H9 (cell line): Measurements from ENCODE around the gene RAD23B. TPM values are rescaled to one million over a fixed set of nuclear protein-coding genes. Genes with fewer than 3 reads are reported as not detected.
A peak's percentile ranks its signal among the peaks of the same experiment; 100 is the strongest.

Source experiments
- DNase-seq: peaks from one replicate; pipeline ENCODE4 v3.0.0-alpha.2; 2017
- H2AFZ ChIP-seq: one replicate; pipeline ENCODE4 v1.6.1; 2013; ENCODE audit warnings: mild to moderate bottlenecking, low read length, control low read depth, moderate library complexity
- H2AK5ac ChIP-seq: 2 replicates; pipeline ENCODE4 v1.6.1; 2013; ENCODE audit warnings: low read length, control low read depth, mixed read lengths; ENCODE audit not compliant: insufficient read length
- H2BK120ac ChIP-seq: one replicate; pipeline ENCODE4 v1.6.1; 2013; ENCODE audit warnings: low read depth, mild to moderate bottlenecking, low read length, control low read depth, inconsistent platforms; ENCODE audit not compliant: poor library complexity, severe bottlenecking
- H2BK12ac ChIP-seq: 2 replicates; pipeline ENCODE4 v1.6.1; 2013; ENCODE audit warnings: low read length, control low read depth, mixed read lengths, low read depth; ENCODE audit not compliant: insufficient read length
- H2BK15ac ChIP-seq: 2 replicates; pipeline ENCODE4 v1.6.1; 2013; ENCODE audit warnings: low read depth, low read length, control low read depth
- H2BK20ac ChIP-seq: one replicate; pipeline ENCODE4 v1.6.1; 2013; ENCODE audit warnings: low read depth, mild to moderate bottlenecking, low read length, control low read depth, inconsistent platforms; ENCODE audit not compliant: poor library complexity, severe bottlenecking
- H2BK5ac ChIP-seq: 2 replicates; pipeline ENCODE4 v1.6.1; 2013; ENCODE audit warnings: low read length, control low read depth, mixed read lengths; ENCODE audit not compliant: insufficient read length
- H3K14ac ChIP-seq: 2 replicates; pipeline ENCODE4 v1.6.1; 2013; ENCODE audit warnings: low read length, control low read depth; ENCODE audit not compliant: insufficient read depth
- H3K18ac ChIP-seq: 2 replicates; pipeline ENCODE4 v1.6.1; 2013; ENCODE audit warnings: low read depth, mild to moderate bottlenecking, mixed read lengths, low read length, control low read depth; ENCODE audit not compliant: insufficient read length
- H3K23ac ChIP-seq: 2 replicates; pipeline ENCODE4 v1.6.1; 2013; ENCODE audit warnings: low read length, control low read depth, mixed read lengths, low read depth; ENCODE audit not compliant: insufficient read length
- H3K23me2 ChIP-seq: 2 replicates; pipeline ENCODE4 v1.6.1; 2013; ENCODE audit warnings: low read depth, mild to moderate bottlenecking, mixed read lengths, low read length, control low read depth; ENCODE audit not compliant: insufficient read length, poor library complexity, severe bottlenecking
- H3K27ac ChIP-seq: 2 replicates; pipeline ENCODE4 v1.5.1; 2013; ENCODE audit warnings: low read length, control low read depth, mixed read lengths, low read depth; ENCODE audit not compliant: insufficient read length
- H3K27me3 ChIP-seq: 2 replicates; pipeline ENCODE4 v1.6.1; 2013; ENCODE audit warnings: low read length, control low read depth, inconsistent platforms; ENCODE audit not compliant: insufficient read depth
- H3K4ac ChIP-seq: 2 replicates; pipeline ENCODE4 v1.6.1; 2013; ENCODE audit warnings: low read depth, mild to moderate bottlenecking, control low read depth, inconsistent platforms, low read length, moderate library complexity
- H3K4me1 ChIP-seq: 2 replicates; pipeline ENCODE4 v1.6.1; 2013; ENCODE audit warnings: low read length, control low read depth, inconsistent platforms; ENCODE audit not compliant: insufficient read depth
- H3K4me2 ChIP-seq: 2 replicates; pipeline ENCODE4 v1.6.1; 2013; ENCODE audit warnings: low read length, control low read depth, mixed read lengths; ENCODE audit not compliant: insufficient read length, insufficient read depth
- H3K56ac ChIP-seq: 2 replicates; pipeline ENCODE4 v1.6.1; 2013; ENCODE audit warnings: low read depth, mild to moderate bottlenecking, mixed read lengths, low read length, control low read depth; ENCODE audit not compliant: insufficient read length
- H3K79me1 ChIP-seq: 2 replicates; pipeline ENCODE4 v1.6.1; 2013; ENCODE audit warnings: low read depth, mild to moderate bottlenecking, moderate library complexity, low read length, control low read depth, inconsistent platforms; ENCODE audit not compliant: insufficient read depth, poor library complexity, severe bottlenecking
- H3K79me2 ChIP-seq: 2 replicates; pipeline ENCODE4 v1.6.1; 2013; ENCODE audit warnings: low read length, control low read depth, inconsistent platforms; ENCODE audit not compliant: insufficient read depth
- H3K9ac ChIP-seq: 2 replicates; pipeline ENCODE4 v1.6.1; 2013; ENCODE audit warnings: low read length, control low read depth, mixed read lengths; ENCODE audit not compliant: insufficient read length; ENCODE audit errors: extremely low read depth
- H3K9me3 ChIP-seq: one replicate; pipeline ENCODE4 v1.6.1; 2013; ENCODE audit warnings: low read depth, low read length, inconsistent platforms; ENCODE audit not compliant: control insufficient read depth
- H3T11ph ChIP-seq: one replicate; pipeline ENCODE4 v1.6.1; 2013; ENCODE audit warnings: mild to moderate bottlenecking, low read length, control low read depth, inconsistent platforms
- H4K20me1 ChIP-seq: one replicate; pipeline ENCODE4 v1.6.1; 2013; ENCODE audit not compliant: control insufficient read depth, insufficient read length, insufficient read depth
- H4K5ac ChIP-seq: 2 replicates; pipeline ENCODE4 v1.6.1; 2013; ENCODE audit warnings: low read depth, mild to moderate bottlenecking, mixed read lengths, low read length, control low read depth; ENCODE audit not compliant: insufficient read length
- H4K8ac ChIP-seq: replicated peaks from 2 replicates; pipeline ENCODE4 v1.6.1; 2013; ENCODE audit warnings: low read length, control low read depth, mixed read lengths, low read depth; ENCODE audit not compliant: insufficient read length
- H4K91ac ChIP-seq: 2 replicates; pipeline ENCODE4 v1.6.1; 2013; ENCODE audit warnings: low read depth, mild to moderate bottlenecking, moderate library complexity, mixed read lengths, low read length, control low read depth; ENCODE audit not compliant: insufficient read length
- H3K27ac Mint-ChIP-seq, 3 experiments: 2 replicates in 2 of 3; 3 replicates in 1 of 3; pipeline ENCODE4 v1.8.0; 2020 to 2021; ENCODE audit warnings: mixed read lengths in 3 of 3, mild to moderate bottlenecking in 1 of 3, moderate library complexity in 1 of 3
- H3K27me3 Mint-ChIP-seq: 2 replicates; pipeline ENCODE4 v1.8.0; 2021; ENCODE audit warnings: low read depth, mild to moderate bottlenecking, moderate library complexity, mixed read lengths
- H3K36me3 Mint-ChIP-seq, 3 experiments: 2 replicates in 2 of 3; 3 replicates in 1 of 3; pipeline ENCODE4 v1.8.0; 2020 to 2021; ENCODE audit warnings: low read depth in 3 of 3, mixed read lengths in 3 of 3; ENCODE audit not compliant: insufficient read depth in 1 of 3
- H3K4me1 Mint-ChIP-seq, 2 experiments: 2 replicates each; pipeline ENCODE4 v1.8.0; 2020; ENCODE audit warnings: mixed read lengths in 2 of 2
- H3K4me3 Mint-ChIP-seq, 2 experiments: 2 replicates in 1 of 2; 3 replicates in 1 of 2; pipeline ENCODE4 v1.8.0; 2020 to 2021; ENCODE audit warnings: mild to moderate bottlenecking in 2 of 2, mixed read lengths in 2 of 2, moderate library complexity in 1 of 2
- H3K9me3 Mint-ChIP-seq, 2 experiments: 2 replicates in 1 of 2; 3 replicates in 1 of 2; pipeline ENCODE4 v1.8.0; 2020; ENCODE audit warnings: mild to moderate bottlenecking in 2 of 2, mixed read lengths in 2 of 2, moderate library complexity in 1 of 2
- CTCF ChIP-seq: fragments of 200-600 bp; sonication (generic); conservative IDR thresholded peaks from 3 replicates; pipeline ENCODE4 v1.8.0; 2021; ENCODE audit warnings: antibody characterized with exemption, mild to moderate bottlenecking
- WGBS: extraction: QIAGEN DNeasy Blood & Tissue Kit; methylation state at CpG from one replicate; pipeline ENCODE4 v1.1.7; 2013; ENCODE audit warnings: missing lambda C conversion rate, low lambda C conversion rate, mixed read lengths; ENCODE audit not compliant: insufficient read length; ENCODE audit errors: extremely low coverage; 5-methylcytosine and 5-hydroxymethylcytosine counted together
- total RNA-seq: library from RNA; stranded (reverse); gene quantifications from 2 replicates; pipeline ENCODE4 v1.2.1, GENCODE V29; 2021

RAD23B gene
- total RNA-seq, 1 experiment from 2014 or later = 154 TPM

GRCh38 chr9:107242073-107243030 is 40.7 kb upstream of the RAD23B start:
- no peak overlapping the region for H4K5ac ChIP-seq
- no peak overlapping the region for H3K9ac ChIP-seq
- H3K79me1 ChIP-seq = no peaks in the 10 kb centered on the region
- H3K14ac ChIP-seq = no peak overlapping the region
- no peaks in the 10 kb centered on the region for H3K9me3 Mint-ChIP-seq
- no peak overlapping the region for H3K56ac ChIP-seq
- H2BK20ac ChIP-seq = no peak overlapping the region
- H2AFZ ChIP-seq = no peak overlapping the region
- no peak overlapping the region for H2BK5ac ChIP-seq
- H3K27me3 ChIP-seq = no peaks in the 10 kb centered on the region
- no peak overlapping the region for H4K91ac ChIP-seq
- H3K4me2 ChIP-seq = no peak overlapping the region
- H3K18ac ChIP-seq = no peak overlapping the region
- H3K36me3 Mint-ChIP-seq = no peaks in the 10 kb centered on the region
- peak overlapping the region in 1 of 3 experiments; percentile 31; a peak in 1 of 7 replicates for H3K27ac Mint-ChIP-seq
- H3T11ph ChIP-seq = no peak overlapping the region
- peaks cover 3% of the 10 kb centered on the region; the same call in 1 of the 2 replicates for H3K4me1 ChIP-seq
- no peak overlapping the region for H3K4ac ChIP-seq
- peaks cover 34 to 36% of the 10 kb centered on the region in 2 experiments for H3K4me1 Mint-ChIP-seq
- no peak overlapping the region for H4K8ac ChIP-seq
- no peak overlapping the region for H2AK5ac ChIP-seq
- H3K27me3 Mint-ChIP-seq = no peaks in the 10 kb centered on the region; the same call in 1 of the 2 replicates
- no CpG with 5 or more reads among the region's 4 CpGs for whole genome bisulfite sequencing
- H2BK12ac ChIP-seq = no peak overlapping the region
- H2BK120ac ChIP-seq = no peak overlapping the region
- no peaks in the 10 kb centered on the region for H3K9me3 ChIP-seq
- H3K4me3 Mint-ChIP-seq = no peak overlapping the region
- H4K20me1 ChIP-seq = no peaks in the 10 kb centered on the region
- no peak for TF ChIP-seq CTCF
- no peaks in the 10 kb centered on the region for H3K79me2 ChIP-seq
- H2BK15ac ChIP-seq = no peak overlapping the region
- no peak for DNase-seq
- no peaks in the 10 kb centered on the region for H3K23me2 ChIP-seq
- no peak overlapping the region for H3K27ac ChIP-seq
- no peak overlapping the region for H3K23ac ChIP-seq
